GM18861 (cell line): ENCODE results near the gene DOHH.

Source experiments
- ATAC-seq: cut with Tn5 transposase; IDR thresholded peaks from one replicate; pipeline ENCODE4 v1.9.1; 2021; ENCODE audit not compliant: unreplicated experiment

Gene DOHH, protein sequence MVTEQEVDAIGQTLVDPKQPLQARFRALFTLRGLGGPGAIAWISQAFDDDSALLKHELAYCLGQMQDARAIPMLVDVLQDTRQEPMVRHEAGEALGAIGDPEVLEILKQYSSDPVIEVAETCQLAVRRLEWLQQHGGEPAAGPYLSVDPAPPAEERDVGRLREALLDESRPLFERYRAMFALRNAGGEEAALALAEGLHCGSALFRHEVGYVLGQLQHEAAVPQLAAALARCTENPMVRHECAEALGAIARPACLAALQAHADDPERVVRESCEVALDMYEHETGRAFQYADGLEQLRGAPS

GRCh38 chr19:3500429-3501101 is at the start of gene DOHH:
TSS of gene DOHH (minus strand) at chr19:3500674. CDS start at chr19:3496814, 3,860 bp downstream.
- ATAC-seq, result peak; percentile 77

DNA sequence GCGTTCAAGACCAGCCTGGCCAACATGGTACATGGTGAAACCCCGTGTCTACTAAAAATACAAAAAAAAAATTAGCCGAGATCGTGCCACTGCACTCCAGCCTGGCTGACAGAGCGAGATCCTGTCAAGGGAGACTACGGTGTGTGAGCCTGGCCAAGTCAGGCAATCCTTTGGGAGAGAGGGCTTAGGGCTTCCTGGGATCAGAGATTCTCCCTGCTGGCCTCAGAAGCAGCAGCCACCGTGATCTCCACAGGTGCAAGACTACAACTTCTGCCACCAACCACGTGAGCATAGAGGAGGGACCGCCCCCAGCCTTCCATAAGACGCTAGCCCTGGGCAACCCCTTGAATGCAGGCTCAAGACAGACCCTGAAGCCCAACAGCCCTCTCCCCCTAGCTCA is 49.3 kb upstream of the DOHH start:
- no peak for ATAC-seq

- no peak for ATAC-seq
Observed at GRCh38 chr19:3548606-3549005, 48.1 kb upstream of the DOHH start.

DNA sequence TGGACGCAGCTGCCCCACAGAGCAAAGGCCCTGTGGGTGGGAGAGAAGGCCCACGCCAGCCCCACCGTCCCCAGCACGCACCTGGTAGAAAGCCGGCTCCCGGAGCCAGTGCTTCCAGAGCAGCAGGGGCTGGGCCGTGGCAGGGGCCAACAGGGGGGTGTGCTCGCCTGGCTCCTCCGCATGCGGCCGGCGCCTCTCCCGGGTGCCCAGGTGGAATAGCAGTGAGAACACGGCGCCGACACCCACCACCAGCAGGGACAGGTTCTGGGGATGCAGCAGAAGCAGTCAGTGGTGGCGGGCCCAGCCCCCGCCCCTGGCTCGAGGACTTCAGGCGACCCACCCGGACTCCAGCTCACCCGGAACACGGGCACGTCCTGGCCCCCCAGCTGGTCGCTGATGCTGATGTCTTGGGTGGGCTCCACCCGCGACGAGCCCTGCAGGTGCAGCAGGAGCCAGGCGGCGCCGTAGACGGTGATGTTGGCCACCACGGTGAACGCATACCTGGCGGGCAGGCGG is 47.4 kb upstream of the DOHH start:
- no peak for ATAC-seq

GRCh38 chr19:3547301-3547731 is 46.8 kb upstream of the DOHH start:
- no peak for ATAC-seq

DNA sequence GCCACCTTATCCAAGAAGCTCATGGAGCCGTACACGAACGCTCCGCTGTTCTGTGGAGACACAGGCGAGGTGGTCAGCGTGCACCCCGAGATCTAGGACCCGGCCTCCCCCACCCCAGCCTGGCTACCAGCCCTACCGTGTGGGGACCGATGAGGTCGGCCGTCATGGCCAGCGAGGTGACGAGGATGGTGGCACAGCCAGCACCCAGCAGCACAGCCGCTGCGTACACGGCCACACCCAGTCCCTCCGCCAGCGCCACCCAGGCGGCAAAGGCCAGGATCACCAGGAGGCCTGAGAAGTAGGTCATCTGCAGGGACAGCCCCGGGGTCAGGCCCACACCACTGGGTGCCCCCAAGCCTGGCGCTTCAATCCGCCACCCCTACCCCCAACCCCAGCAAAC is 45.6 kb upstream of the DOHH start:
- ATAC-seq, result no peak

DNA sequence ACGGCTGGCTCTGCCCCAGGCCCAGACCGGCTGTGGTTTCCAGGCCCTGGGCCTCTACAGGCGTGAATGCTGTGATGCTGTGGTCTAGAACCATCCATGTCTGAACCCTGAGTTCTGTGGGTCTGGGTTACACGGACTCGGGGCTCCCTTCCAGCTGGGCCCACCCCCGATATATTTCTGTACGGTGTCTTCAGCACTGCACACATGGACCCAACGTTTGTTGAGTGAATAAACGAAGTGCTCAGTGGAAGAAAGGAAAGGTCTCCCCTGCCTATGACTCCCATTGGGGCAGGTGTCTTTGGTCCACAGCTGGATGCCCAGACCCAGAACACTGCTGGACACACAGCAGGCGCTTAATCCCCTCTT is 45.2 kb upstream of the DOHH start:
- no peak for ATAC-seq

GRCh38 chr19:3544742-3545668 is 44.5 kb upstream of the DOHH start:
- no peak for ATAC-seq

- ATAC-seq, result no peak
Observed at GRCh38 chr19:3544058-3544376, 43.5 kb upstream of the DOHH start.

DNA sequence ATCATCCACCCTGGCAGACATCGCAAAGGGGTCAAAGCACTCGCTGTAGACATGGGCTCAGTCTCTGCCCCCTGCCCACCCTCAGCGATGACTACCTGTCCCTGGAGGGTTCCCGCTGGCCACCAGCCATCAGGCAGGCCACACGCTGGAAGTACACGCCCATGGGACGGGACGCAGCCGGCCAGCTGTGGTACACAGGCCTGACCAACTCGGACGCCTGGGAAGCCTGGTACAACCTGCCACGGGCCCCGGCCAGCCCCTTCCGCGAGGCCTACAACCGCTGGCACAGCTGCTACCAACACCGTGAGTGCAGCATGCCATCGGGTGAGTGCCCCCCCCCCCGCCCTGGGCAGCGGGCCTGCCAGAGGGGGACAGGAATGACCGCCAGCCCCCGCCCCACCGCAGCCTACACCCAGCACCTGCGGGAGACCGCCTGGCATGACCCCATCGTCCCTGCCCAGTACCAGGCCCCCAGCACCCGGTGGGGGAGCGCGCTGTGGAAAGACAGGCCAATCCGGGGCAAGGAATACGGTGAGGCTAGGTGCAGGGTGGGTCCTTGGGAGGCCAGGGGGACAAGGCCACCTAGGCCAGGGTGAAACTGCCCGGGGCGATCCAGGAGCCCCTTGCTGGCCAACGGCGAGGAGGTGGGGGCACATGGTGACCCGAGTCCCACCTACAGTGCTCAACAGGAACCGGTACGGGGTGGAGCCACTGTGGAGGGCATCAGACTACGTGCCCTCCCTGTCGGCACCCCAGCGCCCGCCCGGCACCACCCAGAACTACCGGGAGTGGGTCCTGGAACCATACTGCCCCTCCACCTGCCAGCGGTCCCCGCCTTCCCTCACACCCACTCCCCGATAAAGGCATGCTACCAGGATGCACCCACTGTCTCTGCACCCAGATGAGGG is 42.9 kb upstream of the DOHH start:
- ATAC-seq, result no peak

- no peak for ATAC-seq
Observed at GRCh38 chr19:3539756-3540118, 39.3 kb upstream of the DOHH start.

DNA sequence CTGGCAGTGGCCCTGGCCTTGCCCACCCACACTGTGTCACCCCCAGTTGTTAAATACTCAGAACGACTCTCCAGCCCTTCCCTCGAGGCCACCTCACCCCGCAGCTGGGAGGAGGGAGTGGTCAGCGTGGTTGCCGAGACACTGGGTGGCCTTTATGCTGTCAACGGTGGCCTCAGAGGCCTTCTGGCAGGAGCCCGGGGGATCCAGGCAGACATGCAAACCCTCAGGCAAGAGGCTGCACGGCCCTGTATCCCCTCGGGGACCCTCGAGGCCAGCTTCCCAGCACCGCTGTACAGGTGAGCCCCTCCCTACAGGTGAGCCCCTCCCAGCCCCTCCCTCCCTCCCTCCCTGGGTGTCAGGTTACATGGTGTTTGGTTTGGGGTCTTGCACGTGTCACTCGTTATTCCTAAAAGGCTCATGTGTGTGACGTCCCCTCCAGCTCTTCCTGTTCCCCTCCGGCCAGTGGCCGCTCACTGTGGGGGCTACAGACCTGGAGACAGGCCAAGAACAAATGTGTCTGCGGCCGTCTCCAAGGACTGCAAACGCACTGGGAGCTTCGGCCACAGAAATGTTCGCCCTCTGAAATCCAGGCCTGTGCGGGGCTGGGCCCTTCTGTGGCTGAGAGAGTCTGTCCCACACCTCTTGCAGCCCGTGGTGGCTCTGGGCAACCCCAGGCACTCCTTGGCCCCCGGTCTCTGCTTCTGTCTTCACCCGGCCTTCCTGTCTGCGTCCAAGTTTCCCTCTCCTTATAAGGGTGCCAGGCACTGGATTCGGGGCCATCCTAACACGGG is 38.7 kb upstream of the DOHH start, which contains the start of gene TEKTIP1:
TEKTIP1 (plus strand) TSS at position 210 of the 791 bp plus-strand sequence; CDS start at position 214, 4 bp downstream.
- no peak for ATAC-seq

DNA sequence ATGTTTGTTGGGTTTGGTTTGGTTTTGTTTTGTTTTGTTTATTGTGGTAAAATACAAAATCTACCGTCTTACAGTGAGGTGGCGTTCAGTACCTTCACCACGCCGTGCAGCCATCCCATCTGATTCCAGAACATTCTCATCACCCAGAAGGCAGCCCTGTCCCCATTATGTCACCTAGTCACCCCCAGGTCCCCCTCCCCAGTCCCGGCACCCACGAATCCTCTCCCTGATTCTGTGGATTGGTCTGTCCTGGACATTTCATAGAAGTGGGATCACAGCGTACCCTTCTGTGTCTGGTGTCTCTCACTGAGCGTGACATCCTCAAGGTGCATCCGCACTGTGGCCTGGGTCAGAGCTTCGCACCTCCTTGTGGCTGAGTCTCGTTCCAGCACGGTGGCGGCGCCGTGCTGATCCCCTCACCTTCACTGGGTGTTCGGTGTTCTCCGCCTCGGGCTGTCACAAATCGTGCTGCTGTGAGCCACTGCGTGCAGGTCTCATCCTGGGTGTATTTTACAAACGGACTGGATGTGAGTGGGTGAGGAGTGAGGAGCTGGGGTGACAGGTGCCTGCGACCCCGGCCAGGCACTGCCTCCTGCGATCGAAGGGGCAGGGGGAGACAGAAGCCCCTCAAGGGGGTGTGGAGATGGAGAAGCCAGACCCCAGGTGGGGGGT is 37.9 kb upstream of the DOHH start:
- no peak for ATAC-seq

- no peak for ATAC-seq
Observed at GRCh38 chr19:3537438-3538240, 37.2 kb upstream of the DOHH start.

DNA sequence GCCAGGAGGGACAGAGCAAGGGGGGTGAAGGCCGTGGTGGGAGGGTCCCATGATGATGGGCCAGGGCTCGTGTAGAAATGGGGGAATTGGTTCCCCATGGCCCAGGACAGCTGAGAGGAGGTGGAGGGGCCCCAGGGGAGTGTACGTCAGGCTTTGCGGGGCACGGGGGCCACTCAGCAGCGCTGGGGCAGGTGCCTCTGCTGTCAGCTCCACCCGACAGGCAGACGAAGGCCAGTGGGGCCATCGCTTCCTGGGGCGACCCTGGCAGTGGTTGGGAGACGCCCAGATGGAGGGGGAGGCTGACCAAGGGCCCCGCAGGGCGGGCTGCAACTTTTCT is 36.6 kb upstream of the DOHH start:
- ATAC-seq, result no peak

DNA sequence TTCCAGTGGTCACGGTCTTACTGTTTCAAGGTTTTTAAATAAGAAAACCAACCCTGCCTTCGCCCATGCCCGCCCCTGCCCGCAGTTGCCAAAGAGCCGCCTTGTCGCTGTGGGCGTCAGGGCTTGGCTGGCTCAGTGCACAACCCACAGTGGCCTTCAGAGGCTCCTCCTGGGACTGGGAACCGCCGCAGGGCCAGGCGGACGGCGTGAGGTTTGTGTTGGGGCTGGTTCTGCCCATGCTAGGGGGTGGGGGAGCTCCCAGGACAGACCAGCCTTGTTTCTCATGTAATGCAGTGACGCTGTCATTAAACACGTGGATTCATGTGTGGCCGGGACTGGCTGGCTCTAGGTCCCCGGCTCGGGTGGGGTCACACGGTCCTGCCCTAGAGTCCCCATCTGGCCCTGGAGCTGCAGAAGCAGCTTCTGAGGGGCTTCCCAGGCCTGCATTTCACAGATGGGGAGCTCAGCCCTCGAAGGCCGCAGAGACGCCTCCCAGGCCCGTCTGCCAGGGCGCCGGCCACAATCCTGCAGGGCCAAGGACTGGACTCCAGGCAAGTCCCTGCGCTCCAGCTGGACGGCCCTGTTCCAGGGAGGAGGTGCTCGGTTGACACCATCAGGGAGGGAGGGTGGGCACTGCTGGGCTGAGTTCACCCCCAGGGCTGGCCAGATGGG is 36.1 kb upstream of the DOHH start:
- no peak for ATAC-seq

GRCh38 chr19:3535981-3536380 is 35.5 kb upstream of the DOHH start:
- ATAC-seq, result no peak

- ATAC-seq, result no peak
Observed at GRCh38 chr19:3535563-3535965, 35.1 kb upstream of the DOHH start.
